IPS-NIHi11 (cell line): ENCODE results near the gene RBM19.

Source experiments
- DNase-seq: peaks from one replicate; pipeline ENCODE4 v3.0.0; 2012; ENCODE audit warnings: mixed read lengths, low spot score

The RBM19 gene

GRCh38 chr12:113855998-113856397, 110.1 kb downstream of the RBM19 start:
- no peak for DNase-seq

- DNase-seq: no peak
Measured at GRCh38 chr12:113854385-113855142, 111.6 kb downstream of the RBM19 start.

- peak; percentile 58 for DNase-seq
Measured at GRCh38 chr12:113853491-113853890, 112.6 kb downstream of the RBM19 start.

GRCh38 chr12:113852695-113853490, 113.2 kb downstream of the RBM19 start:
- no peak for DNase-seq

- DNase-seq: no peak
Measured at GRCh38 chr12:113852264-113852663, 113.9 kb downstream of the RBM19 start.

- no peak for DNase-seq
Measured at GRCh38 chr12:113850309-113851056, 115.6 kb downstream of the RBM19 start.

- DNase-seq: no peak
Measured at GRCh38 chr12:113847856-113848255, 118.3 kb downstream of the RBM19 start.

GRCh38 chr12:113846883-113847755, 119.0 kb downstream of the RBM19 start:
- DNase-seq: no peak

- no peak for DNase-seq
Measured at GRCh38 chr12:113845900-113846674, 120.0 kb downstream of the RBM19 start.

- DNase-seq: no peak
Measured at GRCh38 chr12:113844495-113845210, 121.5 kb downstream of the RBM19 start.

GRCh38 chr12:113842699-113843098, 123.4 kb downstream of the RBM19 start:
- DNase-seq: no peak

- DNase-seq: no peak
Measured at GRCh38 chr12:113841786-113842185, 124.3 kb downstream of the RBM19 start.

GRCh38 chr12:113840401-113841042, 125.6 kb downstream of the RBM19 start:
- no peak for DNase-seq

GRCh38 chr12:113838896-113839295, 127.2 kb downstream of the RBM19 start:
- no peak for DNase-seq

GRCh38 chr12:113837528-113838296, 128.4 kb downstream of the RBM19 start:
- no peak for DNase-seq

- no peak for DNase-seq
Measured at GRCh38 chr12:113837084-113837483, 129.0 kb downstream of the RBM19 start.

GRCh38 chr12:113835896-113836295, 130.2 kb downstream of the RBM19 start:
- DNase-seq: no peak

GRCh38 chr12:113835433-113835832, 130.7 kb downstream of the RBM19 start:
- DNase-seq: no peak

- DNase-seq: no peak
Measured at GRCh38 chr12:113833422-113833821, 132.7 kb downstream of the RBM19 start.
